GM18520 (cell line): ENCODE results near the gene PRLR.

Source experiments
- ATAC-seq: cut with Tn5 transposase; IDR thresholded peaks from one replicate; pipeline ENCODE4 v1.9.1; 2021; ENCODE audit not compliant: unreplicated experiment

PRLR gene

DNA sequence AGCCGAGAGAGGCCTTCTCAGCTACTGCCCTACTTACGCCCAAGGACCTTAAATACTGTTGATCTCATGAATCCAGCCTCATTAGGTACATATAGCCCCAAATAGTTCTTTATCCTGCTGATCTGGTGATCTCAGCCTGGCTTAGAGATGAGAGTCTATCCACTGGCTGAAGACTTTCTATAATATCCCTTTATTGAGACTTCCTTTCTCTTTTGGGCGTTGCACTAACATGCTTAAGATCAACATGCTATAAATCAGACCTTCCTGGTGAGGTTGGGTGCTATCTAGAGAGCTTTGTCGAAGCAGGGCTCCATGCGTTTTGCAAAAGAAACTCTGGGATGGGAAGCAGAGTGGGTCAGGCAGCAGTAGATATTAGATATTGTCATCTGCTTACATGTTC, 138.6 kb downstream of the PRLR start:
- ATAC-seq, result no peak

DNA sequence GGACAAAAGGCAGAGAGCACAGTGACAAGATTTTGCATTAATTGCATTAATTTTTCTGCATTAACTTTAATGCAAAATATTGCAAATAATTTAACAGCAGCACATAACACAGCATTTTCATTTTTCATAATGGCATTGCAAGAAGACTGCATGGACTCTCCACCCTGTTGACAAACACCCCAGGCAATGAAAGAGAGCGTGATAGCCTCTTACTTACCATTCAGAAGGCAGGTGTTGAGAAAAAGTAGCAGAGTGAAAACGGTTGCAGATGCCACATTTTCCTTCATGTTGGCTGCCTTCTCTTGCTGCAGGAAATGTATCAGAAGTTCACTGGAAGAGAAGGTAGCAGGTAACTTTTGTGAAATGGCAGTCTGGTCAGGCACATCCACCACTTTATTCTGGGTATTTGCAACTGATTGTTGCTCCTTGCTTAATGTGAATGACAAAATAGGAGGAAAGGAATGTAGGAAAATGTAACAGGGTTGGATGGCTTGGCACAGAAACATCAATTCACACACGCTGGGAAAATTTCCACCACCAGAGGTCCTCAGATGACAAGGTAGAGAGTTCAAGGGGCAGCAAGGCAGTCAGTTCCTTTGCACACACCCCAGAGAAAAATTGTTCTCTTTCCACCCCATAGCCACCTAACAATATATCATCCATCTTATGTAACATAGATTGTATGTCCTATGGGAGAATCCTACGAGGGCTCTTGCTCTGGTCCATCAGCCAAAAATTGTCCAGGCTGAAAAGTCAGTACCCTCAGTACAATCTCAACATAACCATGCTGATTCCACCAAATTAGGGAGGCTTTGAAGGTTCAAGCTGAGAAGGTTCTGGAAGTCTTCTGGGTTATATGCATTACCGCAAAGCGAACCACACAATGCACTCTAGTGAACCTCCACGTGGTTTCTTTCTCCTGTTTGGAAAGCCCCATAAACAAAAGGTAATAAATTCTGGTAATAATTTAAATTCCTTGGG, 140.7 kb downstream of the PRLR start:
- ATAC-seq, result no peak

DNA sequence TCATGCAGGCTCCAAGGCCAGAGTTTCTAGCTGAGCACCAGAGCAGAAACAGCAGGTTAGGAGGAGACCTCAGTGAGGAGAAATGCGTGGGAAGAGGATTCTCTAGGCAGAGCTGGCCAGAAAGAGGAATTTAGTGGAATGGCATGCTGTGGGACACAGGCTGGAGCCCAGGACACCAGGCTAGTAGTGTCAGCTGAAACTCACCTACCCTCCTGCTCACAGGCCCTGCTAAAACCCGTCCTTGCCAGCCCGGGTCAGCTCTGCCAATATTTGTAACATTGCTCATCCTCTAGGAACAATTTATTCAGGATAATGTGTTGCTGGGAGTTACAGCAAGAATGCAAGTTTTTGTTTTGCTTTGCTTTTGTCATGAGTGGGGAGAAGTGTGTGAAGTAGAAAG, 142.3 kb downstream of the PRLR start:
- ATAC-seq, result no peak

GRCh38 chr5:35083150-35083549, 147.1 kb downstream of the PRLR start:
- ATAC-seq, result no peak

DNA sequence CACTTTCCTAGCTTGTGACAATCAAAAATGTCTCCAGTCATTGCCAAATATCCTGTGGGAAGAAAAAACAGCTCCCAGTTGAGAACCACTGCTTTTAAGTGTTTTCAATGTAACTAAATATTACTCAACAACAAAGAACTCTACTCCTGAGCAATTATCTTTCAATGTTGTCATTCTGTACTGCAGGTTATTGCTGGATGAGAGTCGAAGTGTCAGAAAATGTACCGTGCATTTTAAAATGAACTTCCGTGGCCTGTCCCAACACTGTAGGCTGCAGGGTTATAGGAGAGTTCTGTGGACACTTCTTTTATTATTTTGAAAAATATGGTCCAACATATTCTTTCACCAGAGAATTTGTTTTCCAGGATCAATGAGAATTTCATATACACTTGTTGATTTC, 147.8 kb downstream of the PRLR start:
- no peak for ATAC-seq

GRCh38 chr5:35081134-35081533, 149.2 kb downstream of the PRLR start:
- no peak for ATAC-seq

GRCh38 chr5:35073160-35073559, 157.1 kb downstream of the PRLR start:
- ATAC-seq, result no peak

DNA sequence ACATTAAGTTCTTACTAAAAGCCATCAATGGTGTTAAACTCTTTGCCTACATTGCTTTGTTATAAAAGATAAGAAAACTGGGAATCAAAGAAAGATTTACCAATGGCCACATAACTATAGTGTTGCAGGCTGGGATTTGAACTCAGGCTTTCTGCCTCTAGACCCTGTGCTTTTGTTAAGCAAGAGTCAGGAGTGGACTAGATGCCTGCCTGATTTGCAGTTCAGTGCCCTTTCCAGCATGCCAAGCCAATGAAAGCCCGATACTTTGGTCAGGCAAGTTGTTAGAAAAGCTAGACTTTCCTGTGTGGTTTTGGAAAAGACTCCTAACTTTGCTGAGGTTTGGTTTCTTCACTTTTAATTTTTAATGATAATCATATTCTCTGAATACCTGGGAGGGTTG, 161.1 kb downstream of the PRLR start:
- ATAC-seq, result no peak

GRCh38 chr5:35067985-35068384, 162.3 kb downstream of the PRLR start:
- no peak for ATAC-seq

- peak; percentile 77 for ATAC-seq
Observed at GRCh38 chr5:35066260-35066795, 164.0 kb downstream of the PRLR start.

DNA sequence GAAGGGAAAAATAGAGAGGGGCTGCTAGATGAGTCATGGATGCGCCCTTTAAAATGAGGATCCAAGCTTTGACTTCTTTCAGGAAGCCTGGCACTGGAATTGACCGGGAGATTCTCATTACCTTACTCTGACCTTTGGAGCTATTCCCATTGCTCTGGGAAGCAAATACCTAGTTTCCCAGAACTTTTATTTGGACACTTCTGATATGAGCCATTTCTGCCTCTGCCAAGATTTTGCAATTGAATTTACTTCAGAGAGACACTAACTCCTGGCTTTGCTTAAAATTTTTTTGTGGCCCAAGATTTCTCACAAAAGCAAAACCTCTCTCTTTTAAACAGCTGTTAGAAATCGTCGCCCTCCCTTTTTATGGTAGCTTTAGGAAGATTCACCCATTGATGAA, 166.9 kb downstream of the PRLR start:
- ATAC-seq, result no peak

- ATAC-seq, result no peak
Observed at GRCh38 chr5:35061211-35061770, 169.0 kb downstream of the PRLR start.

DNA sequence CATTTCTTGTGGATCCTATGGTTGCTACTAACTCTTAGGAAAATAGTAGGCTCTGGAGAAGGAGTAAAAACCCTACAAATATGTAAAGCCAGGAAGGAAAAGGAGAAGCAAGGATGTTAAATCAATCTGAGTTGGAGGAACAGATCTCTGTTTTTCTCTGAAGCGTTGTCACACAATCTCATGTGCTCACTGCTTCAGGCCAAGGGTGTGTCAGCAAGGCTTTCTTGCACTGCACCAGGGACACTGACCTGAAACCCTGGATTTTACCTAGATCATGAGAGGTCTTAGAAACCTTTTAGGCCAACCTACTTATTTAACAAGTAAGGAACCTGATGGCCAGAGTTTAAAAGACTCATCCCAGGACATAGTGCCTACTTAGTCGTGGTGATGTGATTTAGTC, 170.1 kb downstream of the PRLR start:
- ATAC-seq, result no peak

DNA sequence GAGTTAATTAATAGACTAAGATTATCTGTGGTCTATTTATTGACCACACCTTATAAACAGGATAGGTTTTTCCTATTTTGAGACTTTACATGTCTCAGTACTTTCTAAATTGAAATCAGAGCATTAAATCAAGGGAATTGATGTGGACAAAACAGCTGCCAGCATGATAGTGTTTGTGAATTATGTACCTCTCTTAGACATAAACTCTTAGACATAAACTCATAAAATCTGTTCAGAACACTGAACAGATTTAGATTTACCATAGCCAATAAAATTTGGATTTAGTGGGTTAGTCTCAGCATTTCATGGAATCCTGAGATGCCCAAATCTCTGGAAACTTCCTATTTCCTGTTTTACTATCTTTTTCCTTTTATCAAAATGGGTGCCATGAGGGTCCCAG, 171.0 kb downstream of the PRLR start:
- ATAC-seq, result no peak

- ATAC-seq, result peak; percentile 70
Observed at GRCh38 chr5:35058374-35058788, 171.9 kb downstream of the PRLR start.

GRCh38 chr5:35056686-35057085, 173.6 kb downstream of the PRLR start:
- no peak for ATAC-seq

GRCh38 chr5:35052838-35053237, 177.4 kb downstream of the PRLR start:
- no peak for ATAC-seq

- ATAC-seq, result no peak
Observed at GRCh38 chr5:35050541-35051126, 179.7 kb downstream of the PRLR start.

GRCh38 chr5:35048910-35049309, 181.4 kb downstream of the PRLR start:
- no peak for ATAC-seq

- no peak for ATAC-seq
Observed at GRCh38 chr5:35047785-35048404, 182.4 kb downstream of the PRLR start, which contains the start of gene AGXT2. AGXT2 (minus strand) TSS chr5:35047949; CDS start chr5:35047892, 57 bp downstream.

- no peak for ATAC-seq
Observed at GRCh38 chr5:35046774-35047173, 183.5 kb downstream of the PRLR start.
